ENCODE data around the gene CEP57L1. TPM values are rescaled to one million over a fixed set of nuclear protein-coding genes. Genes with fewer than 3 reads are reported as not detected.

Gene CEP57L1
- total RNA-seq, 1 experiment from 2014 or later = 20.7 TPM

DNA sequence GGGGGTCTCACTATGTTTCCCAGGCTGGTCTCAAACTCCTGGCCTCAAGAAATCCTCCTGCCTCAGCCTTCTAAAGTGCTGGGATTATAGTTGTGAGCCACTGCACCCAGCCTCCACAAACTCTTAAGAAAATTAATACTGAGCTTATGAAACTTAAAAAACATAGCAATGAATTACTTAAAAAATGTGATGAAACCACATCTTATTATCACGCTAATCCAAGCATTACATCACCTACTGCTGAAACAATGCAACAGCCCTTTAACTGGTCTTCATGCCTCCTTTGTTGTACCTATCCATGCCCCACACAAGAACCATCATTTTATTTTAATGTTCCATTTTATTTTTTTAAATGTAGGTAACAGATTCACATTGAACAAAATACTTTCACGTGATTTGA is 25.6 kb upstream of the CEP57L1 start:
- POLR2A ChIA-PET = no interaction called here
- H3K9me2 ChIP-seq (ENCODE audit: insufficient read depth) = no peaks in the 10 kb centered on the region
- intact Hi-C loops (cut with micrococcal nuclease) = loop anchor here (10.0 kb wide), 1 partner anchor 965 kb away; no protein-coding TSS in a partner anchor
- TF ChIP-seq RAD21 (IDR thresholded peaks at IDR 0.05; ENCODE audit: low read depth) (no peak), ZFX (IDR thresholded peaks at IDR 0.05) (no peak), POLR2AphosphoS5 (IDR thresholded peaks at IDR 0.05; ENCODE audit: low read depth, low read length) (no peak), SP1 (IDR thresholded peaks at IDR 0.05; ENCODE audit: low read depth) (no peak)
- TF ChIP-seq, protein P1, sequence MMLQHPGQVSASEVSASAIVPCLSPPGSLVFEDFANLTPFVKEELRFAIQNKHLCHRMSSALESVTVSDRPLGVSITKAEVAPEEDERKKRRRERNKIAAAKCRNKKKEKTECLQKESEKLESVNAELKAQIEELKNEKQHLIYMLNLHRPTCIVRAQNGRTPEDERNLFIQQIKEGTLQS (IDR thresholded peaks at IDR 0.05) = no peak
- no peaks in the 10 kb centered on the region for H3K36me3 ChIP-seq (ENCODE audit: control insufficient read depth in 1 of 2, insufficient read depth in 2 of 2, low read length in 2 of 2)
- no TSS peak for BruUV-seq (replicated peaks)
- no peak overlapping the region for H2AFZ ChIP-seq (ENCODE audit: low read depth, low read length, poor library complexity, severe bottlenecking)
- ATAC-seq (no peak), DNase-seq (ENCODE audit: low read depth, low spot score) (no peak)
- RAD21 ChIA-PET (ENCODE audit: low non-redundant PET in 1 of 2, low total read pairs in 2 of 2, uncharacterized antibody in 2 of 2, unreplicated experiment in 2 of 2) = no interaction called here
- H3K4me3 ChIP-seq (replicated peaks in 1 of 2; ENCODE audit: low read depth in 1 of 2, low read length in 2 of 2) = no peak overlapping the region
- H4K20me1 ChIP-seq (ENCODE audit: insufficient read depth) = no peaks in the 10 kb centered on the region
- no peaks in the 10 kb centered on the region for H3K4me1 ChIP-seq (ENCODE audit: control insufficient read depth in 1 of 2, insufficient read depth in 2 of 2, low read length in 2 of 2)
- CTCF ChIA-PET = interaction anchor here (1.2 to 4.7 kb wide), 2 partner anchors 176 to 577 kb away, joined by 3 to 20 read pairs; no protein-coding TSS in a partner anchor
- H3K27ac ChIP-seq (ENCODE audit: low read depth, low read length) = no peak overlapping the region
- no peak overlapping the region for H3K4me2 ChIP-seq (ENCODE audit: low read length)
- no peaks in the 10 kb centered on the region for H3K9me3 ChIP-seq (ENCODE audit: control insufficient read depth in 1 of 2, insufficient read depth in 1 of 2, low read depth in 1 of 2, low read length in 2 of 2)
- H3K9ac ChIP-seq (ENCODE audit: low read length) = no peak overlapping the region
- H3K79me2 ChIP-seq (ENCODE audit: insufficient read depth, low read length) = no peaks in the 10 kb centered on the region
- no peaks in the 10 kb centered on the region for H3K27me3 ChIP-seq (ENCODE audit: insufficient read depth, low read length)

DNA sequence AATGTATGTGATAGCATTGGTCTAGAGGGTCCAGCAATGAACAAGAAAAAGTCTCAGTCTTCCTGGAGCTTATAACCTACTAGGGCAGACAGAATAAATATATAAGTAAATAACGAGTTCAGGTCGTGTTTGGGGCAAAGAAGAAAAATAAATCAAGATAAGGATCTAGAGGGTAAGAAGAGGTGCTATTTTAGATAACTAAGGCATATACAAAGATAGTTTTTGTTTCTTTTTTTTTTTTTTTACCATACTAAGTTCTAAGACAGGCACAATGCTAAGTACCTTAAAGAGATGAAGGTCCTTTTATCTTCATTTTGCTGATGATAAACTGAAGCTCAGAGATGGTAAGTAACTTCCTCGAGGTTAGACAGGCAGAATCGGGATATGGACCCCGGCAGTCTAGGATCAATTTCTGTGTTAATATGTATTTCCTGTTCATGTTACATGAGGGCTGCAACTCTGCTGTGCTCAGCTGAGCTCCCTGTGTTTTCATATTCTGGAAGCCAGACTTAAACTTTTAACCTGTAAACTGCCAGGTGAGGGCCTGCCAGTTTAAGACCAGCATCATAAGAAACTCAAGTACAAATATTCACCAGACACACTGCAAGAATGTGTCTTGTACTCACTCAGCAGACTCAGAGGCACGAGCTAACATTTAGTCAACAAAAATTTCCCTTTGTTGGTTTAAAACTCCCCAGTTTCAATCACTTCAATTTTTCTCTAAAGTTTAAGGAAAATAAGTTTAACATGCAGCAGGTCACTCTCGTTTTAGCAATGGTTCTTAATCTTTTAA is 24.0 kb upstream of the CEP57L1 start:
- H3K27me3 ChIP-seq (ENCODE audit: insufficient read depth, low read length) = no peaks in the 10 kb centered on the region
- no peak for DNase-seq (ENCODE audit: low read depth, low spot score)
- no peaks in the 10 kb centered on the region for H3K36me3 ChIP-seq (ENCODE audit: control insufficient read depth in 1 of 2, insufficient read depth in 2 of 2, low read length in 2 of 2)
- H2AFZ ChIP-seq (ENCODE audit: low read depth, low read length, poor library complexity, severe bottlenecking) = no peak overlapping the region
- H3K27ac ChIP-seq (ENCODE audit: low read depth, low read length) = no peak overlapping the region
- H3K4me2 ChIP-seq (ENCODE audit: low read length) = no peak overlapping the region
- no peak overlapping the region for H3K4me3 ChIP-seq (replicated peaks in 1 of 2; ENCODE audit: low read depth in 1 of 2, low read length in 2 of 2)
- no peaks in the 10 kb centered on the region for H4K20me1 ChIP-seq (ENCODE audit: insufficient read depth)
- no peak for TF ChIP-seq POLR2AphosphoS5 (IDR thresholded peaks at IDR 0.05; ENCODE audit: low read depth, low read length)
- TF ChIP-seq SRF (IDR thresholded peaks at IDR 0.05; ENCODE audit: low read depth) = no peak
- no peak overlapping the region for H3K9ac ChIP-seq (ENCODE audit: low read length)
- no peaks in the 10 kb centered on the region for H3K79me2 ChIP-seq (ENCODE audit: insufficient read depth, low read length)
- no peak for ATAC-seq
- RAD21 ChIA-PET (ENCODE audit: low non-redundant PET in 1 of 2, low total read pairs in 2 of 2, uncharacterized antibody in 2 of 2, unreplicated experiment in 2 of 2) = no interaction called here
- intact Hi-C loops (cut with micrococcal nuclease) = loop anchor here (10.0 kb wide), 1 partner anchor 967 kb away; no protein-coding TSS in a partner anchor
- no peaks in the 10 kb centered on the region for H3K4me1 ChIP-seq (ENCODE audit: control insufficient read depth in 1 of 2, insufficient read depth in 2 of 2, low read length in 2 of 2)
- no peaks in the 10 kb centered on the region for H3K9me2 ChIP-seq (ENCODE audit: insufficient read depth)
- CTCF ChIA-PET = interaction anchor here (0.5 to 5.7 kb wide), 6 partner anchors 10 to 548 kb away, joined by 3 to 64 read pairs (median 5); no protein-coding TSS in a partner anchor
- POLR2A ChIA-PET = no interaction called here
- no peaks in the 10 kb centered on the region for H3K9me3 ChIP-seq (ENCODE audit: control insufficient read depth in 1 of 2, insufficient read depth in 1 of 2, low read depth in 1 of 2, low read length in 2 of 2)
- no TSS peak for BruUV-seq (replicated peaks)

Measured in HCT116 (cell line).